ENCODE data around the gene RASGEF1C.

The RASGEF1C gene

DNA sequence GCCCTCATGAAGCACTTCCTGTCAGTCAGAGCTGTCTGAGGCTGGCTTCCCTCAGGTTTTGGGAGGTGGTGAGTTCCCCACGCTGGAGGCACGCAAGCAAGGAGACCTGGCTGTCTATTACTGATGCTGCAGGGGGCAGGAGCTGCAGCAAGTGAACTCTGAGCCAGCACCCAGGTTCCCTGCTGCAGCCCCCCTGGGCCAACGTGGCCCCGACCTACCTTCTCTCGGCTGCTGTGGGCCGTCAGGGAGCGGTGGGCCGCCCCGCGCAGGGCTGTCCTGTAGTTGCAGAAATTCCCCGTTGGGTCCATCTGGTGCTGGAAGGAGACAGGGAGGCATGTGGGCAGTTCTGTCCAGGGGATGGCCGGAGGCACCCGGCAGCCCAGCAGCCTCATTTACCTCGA, 90.6 kb downstream of the RASGEF1C start:
- no peak for DNase-seq

DNA sequence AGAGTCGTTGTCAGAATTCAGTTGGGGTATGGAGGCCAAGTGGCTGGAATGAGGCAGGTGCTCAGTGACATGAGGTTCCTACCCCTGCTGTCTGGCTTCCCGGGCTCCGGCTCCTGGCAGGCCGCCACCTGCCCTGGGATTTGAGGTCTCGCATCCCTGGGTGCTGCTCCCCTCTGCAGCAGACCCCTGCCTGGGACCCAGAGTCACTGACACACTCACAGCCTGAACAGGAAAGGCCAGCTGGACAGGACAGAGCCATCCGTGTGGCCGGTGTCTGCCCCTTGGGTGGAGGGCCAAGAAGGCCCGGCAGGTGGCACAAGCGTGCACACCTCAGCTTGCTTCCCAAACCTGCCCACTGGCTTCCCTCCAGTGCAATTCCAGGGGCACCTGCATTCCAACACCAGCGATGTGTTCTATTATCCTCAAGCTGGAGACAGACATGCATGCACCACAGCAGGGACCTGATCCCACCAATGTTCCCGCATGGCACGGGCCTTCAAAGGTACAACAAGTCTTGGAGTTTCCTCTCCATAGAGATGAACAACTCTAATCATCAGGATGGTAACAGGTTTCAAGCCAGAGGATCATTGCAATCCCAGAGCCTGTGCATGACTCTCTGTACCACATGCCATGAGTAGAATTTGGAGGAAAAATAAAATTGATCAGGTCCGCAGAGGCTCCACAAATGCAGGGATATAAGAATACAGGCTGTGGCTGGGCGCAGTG, 91.8 kb downstream of the RASGEF1C start:
- DNase-seq = no peak

DNA sequence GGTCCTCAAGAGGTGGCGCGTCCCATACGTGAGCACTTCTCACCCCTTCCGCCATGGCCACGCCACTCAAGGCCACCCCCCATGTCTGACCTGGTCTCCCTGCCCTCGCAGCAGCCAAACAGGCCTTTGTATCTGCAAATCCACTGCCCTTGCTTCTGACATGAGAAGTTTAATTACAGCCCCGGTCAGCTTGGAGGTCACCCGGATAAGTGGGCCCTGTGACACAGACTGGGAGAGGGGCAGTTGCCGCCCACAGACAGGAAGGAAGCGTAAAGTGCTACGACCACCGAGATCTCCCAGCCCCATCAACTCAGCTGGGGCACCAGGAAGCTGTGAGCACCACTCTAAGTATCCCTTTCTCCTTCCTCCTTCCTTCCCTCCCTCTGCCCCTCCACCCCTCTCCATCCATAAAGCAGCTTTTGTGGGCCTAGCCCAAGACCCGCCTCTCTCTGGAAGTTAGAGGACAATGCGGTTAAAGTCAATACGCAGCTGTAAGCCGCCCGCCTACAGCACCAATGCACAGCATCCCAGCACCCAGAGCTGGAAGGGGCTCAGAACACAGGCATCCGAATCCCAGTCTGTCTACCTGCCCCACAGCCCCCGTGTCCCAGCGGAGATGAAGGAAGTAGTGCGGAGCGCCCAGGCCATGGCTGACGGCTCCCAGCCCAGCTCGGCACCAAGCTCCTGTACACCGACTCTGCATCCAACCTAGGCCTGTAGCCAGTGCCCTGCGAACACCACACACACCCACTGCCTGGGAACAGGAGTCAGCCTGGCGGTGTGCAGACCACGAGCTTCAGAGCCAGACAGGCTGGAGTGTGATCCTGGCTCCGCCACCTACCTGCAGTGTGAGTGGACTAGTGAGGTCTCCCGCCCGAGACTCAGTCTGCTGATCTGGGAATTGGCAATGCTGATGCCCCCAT, 92.7 kb downstream of the RASGEF1C start:
- DNase-seq = no peak

DNA sequence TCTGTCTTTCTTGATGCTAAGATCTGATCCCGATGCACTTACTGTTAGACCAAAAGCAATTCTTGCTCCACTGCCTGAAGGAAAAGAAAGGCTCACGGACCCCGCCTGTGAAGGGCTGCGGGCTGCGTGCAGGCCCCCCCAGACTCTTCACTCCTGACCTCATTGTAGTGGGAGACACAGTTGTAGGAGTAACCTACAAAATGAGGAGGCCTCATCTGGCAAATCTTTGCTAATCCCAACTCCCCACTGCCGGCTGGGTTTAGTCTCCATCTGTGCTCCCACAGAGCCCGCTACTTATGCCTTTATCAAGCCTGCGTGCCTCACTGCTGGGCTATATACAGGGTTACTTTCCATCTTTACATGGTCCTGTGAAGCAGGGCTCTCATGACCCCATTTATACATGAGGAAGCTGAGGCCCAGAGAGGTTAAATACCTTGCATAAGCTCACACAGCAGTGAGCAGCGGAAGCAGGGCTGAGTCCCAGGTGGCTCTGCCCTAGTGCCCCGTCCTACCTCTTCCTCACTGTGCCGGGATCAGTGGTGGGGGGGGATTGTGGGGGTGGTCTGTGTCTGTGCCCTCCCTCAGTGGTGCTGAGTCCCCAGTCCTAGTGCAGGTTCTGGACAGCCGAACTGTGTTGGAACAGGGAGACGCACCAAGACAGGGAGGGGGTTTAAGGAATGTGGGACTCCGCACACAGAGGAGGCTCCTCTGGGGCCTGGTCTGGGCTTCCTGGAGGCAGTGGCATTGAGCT, 93.5 kb downstream of the RASGEF1C start:
- no peak for DNase-seq

DNA sequence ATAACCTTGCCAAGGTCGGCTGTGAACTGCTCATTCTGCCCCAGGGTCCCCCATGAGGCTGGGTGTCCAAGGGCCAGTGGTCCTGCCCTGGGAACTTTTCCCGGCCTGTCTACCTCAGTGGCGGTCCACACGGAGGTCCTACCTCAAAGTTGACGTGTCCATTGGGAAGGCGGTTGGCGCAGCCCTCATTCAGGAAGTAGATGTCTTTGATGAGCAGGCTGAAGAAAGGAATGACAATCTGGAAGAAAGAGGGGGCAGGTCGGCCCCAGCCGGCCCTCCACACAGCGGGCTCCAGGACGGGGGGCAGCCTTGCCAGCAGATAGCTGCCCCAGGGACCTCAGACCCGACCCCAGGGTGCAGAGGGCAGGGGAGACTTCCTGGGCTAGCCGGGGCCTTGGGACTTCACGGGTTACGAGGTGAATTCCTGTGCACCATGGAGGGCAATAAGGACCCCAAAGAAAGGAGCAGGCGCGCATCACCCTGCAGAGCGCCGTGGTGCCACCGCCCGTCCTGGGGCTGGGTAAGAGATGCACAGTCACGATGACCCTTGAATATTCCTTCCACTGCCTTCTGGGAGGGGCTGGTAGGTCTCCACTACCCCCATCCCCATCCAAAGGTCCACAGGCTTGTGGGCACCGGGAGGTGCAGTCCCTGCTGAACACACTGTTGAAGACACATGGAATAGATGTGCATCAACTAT, 94.6 kb downstream of the RASGEF1C start:
- no peak for DNase-seq

DNA sequence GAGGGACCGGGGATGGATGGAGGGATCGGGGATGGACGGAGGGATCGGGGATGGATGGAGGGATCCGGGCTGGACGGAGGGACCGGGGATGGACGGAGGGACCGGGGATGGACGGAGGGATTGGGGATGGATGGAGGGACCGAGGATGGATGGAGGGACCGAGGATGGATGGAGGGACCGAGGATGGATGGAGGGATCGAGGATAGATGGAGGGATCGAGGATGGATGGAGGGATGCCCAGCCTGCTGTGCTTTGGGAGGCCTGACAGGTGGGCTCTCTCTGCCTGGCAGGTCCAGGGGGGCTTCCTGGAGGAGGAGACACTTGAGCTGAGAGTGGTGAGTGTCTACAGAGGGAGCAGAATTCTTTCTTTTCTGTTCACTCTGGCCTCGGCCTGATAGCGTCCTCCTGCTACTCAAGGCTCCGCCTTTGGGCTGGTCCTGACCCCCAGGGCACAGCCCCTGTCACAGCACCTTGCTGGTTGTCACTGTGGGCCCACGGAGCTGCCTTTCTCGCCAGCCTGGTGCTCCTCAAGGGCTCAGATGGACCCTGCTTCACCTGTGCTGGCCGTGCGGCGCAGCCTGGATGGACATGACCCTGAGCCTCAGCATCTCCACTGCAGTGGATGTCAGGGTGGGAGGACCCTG, 95.2 kb downstream of the RASGEF1C start:
- no peak for DNase-seq

DNA sequence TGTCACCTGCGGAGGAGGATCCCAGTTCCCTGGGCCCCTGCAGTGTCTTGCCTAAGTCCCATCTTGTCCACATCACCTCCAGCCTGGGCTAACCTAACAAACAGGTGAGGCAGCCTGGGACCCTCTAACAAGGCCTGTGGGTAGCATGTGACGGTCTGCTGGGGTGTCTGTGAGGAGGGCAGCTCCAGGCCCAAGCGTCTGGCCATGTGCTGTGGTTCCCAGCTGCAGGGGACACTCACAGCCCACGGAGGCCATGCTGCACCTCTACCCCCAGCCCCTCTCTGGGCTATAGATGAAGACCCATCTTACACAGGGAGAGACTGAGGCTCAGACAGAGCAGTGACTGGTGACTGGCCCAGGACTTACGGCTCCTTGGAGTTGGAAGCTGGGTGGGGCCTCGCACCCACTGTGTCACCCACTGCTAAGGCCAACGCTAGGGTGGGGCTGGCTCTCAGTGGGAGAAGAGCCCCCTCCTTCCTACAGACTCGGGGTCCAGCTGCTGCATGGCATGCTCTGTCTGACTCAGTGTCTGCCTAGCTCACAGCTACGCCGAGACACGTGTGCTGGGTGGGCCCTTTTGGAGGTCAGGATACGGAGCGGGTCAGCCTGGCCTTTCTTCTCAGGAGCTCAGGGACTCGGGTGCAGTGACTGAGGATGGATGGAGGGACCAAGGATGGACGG, 96.7 kb downstream of the RASGEF1C start:
- no peak for DNase-seq

DNA sequence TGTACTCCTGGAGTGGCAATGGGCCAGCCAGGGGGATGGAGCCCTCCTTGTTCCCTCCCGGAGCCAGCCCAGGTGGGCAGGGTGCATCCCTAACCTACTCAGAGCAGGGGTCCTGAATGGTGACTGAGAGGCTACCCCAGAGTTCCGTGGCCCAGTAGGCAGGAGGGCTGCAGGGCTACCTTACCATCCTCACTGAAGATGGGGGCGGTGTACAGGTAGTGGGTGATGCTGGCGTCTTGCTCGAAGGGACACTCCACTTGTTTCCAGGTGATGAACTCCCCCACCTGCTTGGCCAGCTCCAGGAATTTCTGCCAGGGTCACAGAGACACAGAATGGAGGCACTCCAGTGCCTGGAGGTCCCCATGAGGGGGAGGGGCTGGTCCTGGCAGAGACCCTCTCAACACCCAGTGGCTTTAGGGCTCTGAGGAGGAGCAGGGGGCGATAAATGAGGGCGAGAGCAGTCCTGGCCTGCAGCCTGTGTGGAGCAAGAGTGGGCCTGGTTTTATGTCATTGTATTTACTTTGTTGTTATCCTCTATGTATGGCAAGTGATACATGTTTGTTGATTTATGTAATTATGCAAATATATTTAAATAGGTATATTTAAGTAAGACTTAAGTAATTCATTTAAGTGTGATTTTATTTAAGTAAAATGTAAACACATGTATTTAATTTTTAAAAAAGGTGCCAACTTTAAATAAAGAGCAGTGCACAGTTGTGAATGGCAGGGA, 97.6 kb downstream of the RASGEF1C start:
- DNase-seq = no peak

DNA sequence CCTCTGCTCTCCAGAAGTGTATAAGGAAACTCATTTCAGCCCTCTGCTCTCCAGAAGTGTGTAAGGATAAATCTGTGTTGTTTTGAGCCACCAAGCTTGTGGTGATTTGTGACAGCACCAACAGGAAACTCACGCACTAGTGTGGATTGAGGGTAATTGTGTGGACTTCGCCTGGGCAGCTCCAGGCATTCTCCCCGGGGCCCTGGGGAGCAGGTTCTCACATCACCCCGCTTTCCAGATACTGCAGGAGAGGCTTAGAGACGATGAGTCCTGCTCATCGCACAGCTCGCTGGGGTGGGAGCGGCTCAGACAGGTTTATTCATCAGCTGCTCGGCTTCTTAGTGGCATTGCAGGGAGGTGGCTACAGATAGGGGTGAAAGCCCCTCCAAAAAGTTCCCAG, 99.1 kb downstream of the RASGEF1C start:
- DNase-seq = no peak

DNA sequence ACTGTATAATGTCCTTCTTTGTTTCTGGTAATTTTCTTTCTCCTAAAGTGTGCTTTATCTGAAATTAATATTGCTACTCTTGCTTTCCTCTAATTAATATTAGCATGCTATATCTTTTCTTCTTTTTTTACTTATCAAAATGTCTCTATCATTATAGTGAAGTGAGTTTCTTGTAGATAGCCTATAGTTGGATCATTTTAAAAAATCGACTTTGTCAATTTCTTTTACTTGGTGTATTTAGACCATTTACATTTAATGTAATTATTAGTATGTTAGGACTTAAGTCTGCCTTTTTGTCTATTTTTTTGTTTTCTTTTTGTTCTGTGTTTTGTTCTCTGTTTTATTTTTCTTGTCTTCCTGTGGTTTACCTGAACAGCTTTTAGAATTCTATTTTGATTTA, 102.0 kb downstream of the RASGEF1C start:
- DNase-seq = no peak

DNA sequence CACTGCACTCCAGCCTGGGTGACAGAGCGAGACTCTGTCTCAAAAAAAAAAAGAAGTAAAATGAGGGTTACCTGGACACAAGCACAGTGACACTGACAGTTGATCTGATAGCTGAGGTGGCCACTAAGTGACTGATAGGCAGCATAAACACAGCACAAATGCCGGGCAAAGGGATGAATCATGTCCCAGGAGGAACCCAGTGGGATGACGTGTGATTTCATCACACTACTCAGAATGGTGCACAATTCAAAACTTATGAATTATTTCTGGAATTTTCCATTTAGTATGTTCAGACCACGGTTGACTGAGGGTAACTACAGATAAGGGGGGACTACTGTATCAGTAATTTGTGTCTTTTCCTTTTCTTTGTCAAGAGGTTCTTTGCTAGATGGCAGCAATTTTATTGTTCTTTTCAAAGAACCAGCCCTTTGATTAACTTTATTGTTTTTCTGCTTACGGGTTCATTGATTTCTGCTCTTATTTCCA, 103.1 kb downstream of the RASGEF1C start:
- DNase-seq = no peak

DNA sequence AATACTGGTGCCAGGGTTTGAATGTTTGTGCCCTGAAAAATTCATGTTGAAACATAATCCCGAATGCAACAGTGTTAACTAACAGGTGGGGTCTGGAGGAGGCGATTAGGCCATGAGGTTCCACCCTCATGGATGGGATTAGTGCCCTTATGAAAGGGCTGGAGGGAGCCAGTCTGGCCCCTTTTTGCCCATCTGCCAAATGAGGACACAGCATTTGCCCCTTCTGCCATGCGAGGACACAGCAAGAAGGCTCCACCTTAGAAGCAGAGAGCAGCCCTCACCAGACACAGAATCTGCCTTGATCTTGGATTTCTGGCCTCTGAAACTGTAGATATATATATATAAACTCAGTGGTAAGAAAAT, 104.9 kb downstream of the RASGEF1C start:
- no peak for DNase-seq

DNA sequence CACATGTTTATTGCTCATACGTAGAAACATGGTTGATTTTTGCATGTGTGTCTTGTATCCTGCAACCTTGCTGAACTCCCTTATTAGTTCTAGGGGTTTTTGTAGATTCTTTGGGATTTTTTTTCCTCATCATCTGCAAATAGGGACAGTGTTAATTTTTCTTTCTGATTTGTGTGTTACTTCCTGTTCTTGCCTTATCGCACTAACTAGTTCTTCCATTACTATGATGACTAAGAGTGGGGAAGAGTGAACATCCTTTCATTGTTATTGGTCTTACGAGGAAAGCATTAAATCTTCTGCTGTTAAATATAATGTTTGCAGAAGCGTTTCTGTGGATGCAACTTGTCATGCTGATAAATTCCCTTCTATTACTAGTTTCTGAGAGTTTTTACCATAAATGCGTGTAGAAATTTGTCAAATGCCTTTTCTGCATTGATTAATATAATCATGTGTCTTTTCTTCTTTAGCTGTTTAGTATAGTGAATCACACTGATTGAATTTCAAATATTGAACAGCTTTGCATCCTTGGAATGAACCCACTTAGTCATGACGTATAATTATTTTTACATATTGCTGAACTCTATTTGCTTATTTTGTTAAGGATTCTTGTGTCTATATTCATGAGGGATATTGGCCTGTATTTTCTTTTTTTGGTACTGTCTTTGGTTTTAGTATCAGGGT, 105.4 kb downstream of the RASGEF1C start:
- no peak for DNase-seq

DNA sequence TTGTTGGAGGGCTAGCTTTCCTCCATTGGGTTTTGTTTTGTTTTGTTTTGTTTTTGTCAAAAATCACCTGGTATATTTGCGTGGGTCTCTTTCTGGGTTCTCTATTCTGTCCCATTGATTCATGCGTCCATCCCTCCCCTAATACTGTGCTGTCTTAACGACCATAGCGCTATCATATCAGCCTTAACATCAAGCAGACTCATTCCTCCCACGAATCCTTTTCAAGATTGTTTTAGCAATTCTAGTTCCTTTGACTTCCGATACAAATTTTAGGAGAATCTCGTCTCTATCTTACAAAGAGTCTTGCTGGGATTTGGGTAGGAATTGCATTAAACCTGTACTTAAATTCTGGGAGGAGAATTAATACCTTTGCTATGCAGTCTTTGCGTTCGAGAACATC, 106.4 kb downstream of the RASGEF1C start:
- no peak for DNase-seq

DNA sequence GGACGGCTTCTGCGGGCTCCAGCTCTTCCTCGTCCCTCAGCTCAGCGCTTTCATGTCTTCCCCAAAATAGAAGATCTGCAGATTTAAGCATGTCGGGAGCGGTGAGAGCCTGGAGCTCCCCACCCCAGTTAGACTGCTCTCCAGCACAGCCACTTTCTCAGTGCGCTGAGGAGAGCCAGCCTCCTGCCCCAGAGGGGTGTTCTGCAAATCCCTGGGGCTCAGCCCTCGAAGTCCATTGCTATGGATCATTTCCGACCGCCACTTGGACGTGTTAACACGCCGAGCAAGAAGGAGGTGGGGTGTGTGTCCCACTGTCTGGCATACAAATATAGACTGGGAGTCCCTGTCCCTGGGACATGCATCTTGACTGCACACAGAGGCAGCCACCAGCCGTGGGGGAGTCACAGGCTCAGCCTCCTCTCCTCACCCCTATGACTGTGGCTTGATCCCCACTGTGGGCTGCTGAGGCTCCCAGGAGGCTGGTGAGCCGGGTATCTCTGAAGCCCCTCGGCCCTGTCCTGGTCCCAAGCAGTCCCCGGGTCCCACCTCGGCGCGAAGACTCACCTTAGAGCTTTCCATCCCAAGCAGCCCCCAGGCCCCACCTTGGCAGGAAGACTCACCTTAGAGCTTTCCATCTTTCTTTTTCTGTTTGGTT, 107.4 kb downstream of the RASGEF1C start:
- no peak for DNase-seq

DNA sequence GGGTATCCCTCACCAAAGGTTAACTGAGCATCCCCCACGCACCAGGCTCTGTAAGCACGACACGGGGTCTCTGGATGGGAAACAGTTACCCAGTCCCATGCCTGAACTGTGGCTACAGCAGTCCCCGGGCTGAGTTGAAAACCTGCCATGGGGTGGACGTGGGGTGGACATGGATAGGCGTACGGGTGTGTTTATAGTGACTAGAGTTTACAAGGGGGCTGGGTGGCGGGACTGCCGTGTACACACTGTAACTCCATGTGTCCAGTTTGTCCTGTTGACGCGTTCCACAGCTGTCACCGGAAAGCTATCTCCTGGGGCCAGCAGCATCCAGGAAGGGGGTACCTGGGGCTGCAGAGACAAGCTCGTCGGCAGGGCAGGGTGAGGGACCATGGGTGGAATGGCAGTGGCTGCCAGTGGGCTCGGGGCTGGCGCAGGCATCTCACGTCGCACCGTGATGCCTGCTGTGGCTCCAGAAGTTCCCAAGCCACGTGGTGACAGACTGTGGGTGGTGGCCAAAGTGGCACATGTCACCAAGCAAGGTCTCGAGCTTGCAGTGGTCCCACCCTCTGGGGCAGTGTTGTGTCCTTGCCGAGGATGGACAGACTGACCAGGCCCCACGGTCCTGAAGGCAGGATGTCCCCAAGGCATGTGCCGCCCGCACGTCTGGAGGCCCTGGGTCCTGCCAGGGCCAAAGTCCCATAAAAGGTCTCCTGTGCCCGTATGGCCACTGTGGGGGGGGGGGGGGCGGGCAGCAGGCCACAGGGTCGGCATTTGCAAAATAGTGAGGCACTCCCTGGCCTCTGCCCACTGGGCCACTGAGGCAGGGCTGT, 108.2 kb downstream of the RASGEF1C start:
- no peak for DNase-seq

DNA sequence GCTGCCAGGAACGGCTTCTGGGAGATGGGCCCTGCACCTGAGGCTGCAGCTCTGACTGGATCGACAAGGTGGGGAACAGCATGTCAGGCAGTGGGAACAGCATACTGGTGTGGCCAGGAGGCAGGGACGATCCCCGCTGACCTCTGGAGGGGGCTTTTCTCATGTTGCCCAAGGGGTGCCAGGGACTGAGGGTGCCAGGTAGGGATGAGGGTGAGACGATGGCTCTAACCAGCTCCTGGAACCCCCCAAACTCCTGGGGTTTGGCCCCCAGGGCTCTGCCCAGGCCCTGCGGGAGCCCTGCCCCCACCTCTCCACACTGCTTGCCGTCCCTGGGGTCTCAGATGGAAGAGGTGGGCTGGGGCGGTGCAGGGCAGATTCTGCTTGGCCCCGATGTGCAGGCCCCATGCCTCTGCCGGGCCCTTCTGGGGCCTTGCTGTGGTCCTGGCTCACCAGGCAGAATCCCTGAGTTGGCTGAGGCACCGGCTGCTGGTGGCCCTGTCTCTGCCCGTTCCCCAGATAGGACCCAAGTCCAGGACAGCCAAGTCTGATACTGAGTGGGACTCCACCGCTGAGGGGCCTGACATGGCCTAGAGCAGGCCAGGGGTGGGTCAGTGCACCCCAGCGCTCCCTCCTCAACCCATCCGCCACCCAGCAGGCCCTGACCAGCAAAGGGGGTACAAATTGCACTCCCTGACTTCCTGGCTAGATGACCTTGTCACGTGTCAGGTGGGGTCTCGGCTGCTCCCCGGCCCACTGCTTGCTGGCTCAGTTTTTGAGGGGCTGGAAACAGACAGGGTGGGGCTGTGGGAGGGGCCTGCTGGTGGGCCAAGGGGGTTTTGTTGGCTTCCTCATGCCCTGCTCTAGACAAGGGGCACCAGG, 109.0 kb downstream of the RASGEF1C start:
- no peak for DNase-seq

Data from DMS 273 treated with DMSO at 0.1 percent for 48 hours (cell line).